NCI-H1105 (cell line): Measurements from ENCODE around the gene TTBK2.
"Not testable (repeated sequence)": the region's sequence is repeated elsewhere in the genome, so short reads cannot be mapped to it uniquely, and the experiment has no call there.

Source experiments
- DNase-seq: peaks from one replicate; lab custom pipeline; 2025; lab: John Stamatoyannopoulos, UW

TTBK2 gene

GRCh38 chr15:42920519-42921341 lies at the start of gene TTBK2:
Gene TTBK2, minus strand, starts transcription at chr15:42920778. Its CDS starts 42,161 bp downstream, at chr15:42878617.
- peak; percentile 90 for DNase-seq

GRCh38 chr15:42964476-42964875 lies 43.9 kb upstream of the TTBK2 start:
- no peak for DNase-seq

DNA sequence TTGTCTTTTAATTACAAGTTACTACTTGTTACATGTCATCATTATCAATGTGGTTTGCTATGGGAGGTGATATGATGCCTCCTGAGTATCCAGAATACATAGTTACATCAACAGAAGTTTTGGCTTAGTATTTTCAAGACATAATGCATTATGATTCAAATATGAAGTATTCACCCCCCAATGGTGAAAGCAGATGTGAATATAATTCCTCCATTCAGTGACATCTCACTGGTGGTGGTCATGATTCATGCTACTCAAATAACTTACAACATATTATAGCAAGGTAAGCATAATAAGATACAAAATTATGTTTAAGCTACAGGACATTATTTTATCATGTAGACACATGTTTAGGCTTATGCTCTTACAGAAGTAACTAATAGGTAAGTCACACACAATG lies 34.9 kb upstream of the TTBK2 start:
- no peak for DNase-seq

DNA sequence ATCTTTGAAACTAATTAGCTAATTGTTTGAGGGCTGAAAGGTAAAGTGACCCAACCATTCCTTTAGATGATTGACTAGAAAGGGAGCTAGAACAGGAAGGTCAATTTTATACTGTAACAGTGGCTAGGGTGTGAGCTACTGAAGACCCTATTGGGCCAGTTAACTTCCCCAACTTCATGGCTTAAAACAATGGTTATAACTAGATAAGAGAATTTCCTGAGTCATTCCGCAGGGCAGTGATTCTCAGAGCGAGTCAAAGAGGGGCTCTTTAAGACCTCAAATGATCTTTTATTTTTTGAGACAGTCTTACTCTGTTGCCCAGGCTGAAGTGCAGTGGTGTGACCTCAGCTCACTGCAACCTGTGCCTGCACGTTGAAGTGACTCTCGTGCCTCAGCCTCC lies 33.7 kb upstream of the TTBK2 start:
- DNase-seq = no peak

- not testable (repeated sequence) for DNase-seq
Measured at GRCh38 chr15:42948898-42949297, 28.3 kb upstream of the TTBK2 start.

DNA sequence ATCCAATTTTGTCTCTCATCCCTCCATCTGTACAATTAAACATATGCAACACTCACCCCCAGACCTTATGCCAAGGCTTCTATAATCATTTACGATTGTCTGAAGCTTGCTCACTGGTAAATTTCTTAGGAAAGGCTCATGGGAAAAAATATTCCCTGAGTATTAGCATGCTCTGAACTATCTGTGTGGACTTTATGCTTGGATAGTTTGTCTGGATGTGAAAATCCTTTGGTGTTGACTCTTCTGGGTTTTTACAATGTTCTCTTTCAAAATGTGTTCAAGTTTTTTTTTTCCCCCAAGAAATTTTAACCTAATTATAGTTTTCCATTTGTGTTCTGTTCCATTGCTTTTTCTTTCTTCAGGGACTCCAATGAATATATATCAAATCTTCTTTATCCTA lies 19.9 kb upstream of the TTBK2 start:
- DNase-seq = no peak

GRCh38 chr15:42939841-42940240 lies 19.3 kb upstream of the TTBK2 start:
- no peak for DNase-seq

DNA sequence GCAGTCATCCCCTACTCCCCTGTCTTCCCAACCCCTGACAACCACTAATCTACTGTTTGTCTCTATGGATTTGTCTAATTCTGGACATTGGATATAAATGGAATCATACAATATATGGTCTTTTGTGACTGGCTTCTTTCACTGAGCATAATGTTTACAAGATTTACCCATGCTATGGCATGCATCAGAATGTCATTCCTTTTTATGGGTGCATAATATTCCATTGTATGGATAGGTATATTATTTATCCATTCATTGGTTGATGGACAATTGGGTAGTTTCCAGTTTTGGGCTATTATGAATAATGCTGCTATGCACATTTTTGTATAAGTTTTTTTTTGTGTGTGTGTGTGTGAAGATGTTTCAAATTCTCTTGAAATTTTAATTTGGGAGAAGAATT lies 16.6 kb upstream of the TTBK2 start:
- DNase-seq = no peak

- DNase-seq = no peak
Measured at GRCh38 chr15:42933886-42934667, 13.5 kb upstream of the TTBK2 start.

DNA sequence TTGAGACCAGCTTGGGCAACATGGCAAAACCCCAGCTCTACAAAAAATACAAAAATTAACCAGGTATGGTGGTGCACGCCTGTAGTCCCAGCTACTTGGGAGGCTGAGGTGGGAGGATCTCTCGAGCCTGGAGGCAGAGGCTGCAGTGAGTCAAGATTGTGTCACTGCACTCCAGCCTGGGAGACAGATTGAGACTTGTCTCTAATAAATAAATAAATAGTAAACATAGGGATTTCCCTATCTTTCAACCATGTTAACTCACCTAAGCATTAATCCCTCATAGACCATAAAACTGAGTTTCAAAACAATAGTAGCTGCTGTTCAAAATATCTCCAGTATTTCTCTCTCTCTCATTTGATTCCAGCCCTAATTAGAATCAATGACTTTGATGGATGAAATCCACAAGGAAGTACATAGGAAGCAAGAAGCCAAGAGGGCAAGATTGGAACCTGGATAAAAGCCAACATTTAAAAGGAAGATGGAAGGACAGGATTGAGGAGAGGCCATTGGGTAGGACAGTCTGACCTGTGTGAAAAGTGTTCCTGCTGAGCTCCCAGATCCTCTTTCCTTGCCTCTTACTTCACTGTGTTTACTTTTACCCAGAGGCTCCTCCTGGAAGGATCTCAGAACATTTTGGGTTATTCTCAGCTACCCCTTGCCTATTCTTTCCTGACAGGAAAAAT lies 12.4 kb upstream of the TTBK2 start:
- DNase-seq = no peak

DNA sequence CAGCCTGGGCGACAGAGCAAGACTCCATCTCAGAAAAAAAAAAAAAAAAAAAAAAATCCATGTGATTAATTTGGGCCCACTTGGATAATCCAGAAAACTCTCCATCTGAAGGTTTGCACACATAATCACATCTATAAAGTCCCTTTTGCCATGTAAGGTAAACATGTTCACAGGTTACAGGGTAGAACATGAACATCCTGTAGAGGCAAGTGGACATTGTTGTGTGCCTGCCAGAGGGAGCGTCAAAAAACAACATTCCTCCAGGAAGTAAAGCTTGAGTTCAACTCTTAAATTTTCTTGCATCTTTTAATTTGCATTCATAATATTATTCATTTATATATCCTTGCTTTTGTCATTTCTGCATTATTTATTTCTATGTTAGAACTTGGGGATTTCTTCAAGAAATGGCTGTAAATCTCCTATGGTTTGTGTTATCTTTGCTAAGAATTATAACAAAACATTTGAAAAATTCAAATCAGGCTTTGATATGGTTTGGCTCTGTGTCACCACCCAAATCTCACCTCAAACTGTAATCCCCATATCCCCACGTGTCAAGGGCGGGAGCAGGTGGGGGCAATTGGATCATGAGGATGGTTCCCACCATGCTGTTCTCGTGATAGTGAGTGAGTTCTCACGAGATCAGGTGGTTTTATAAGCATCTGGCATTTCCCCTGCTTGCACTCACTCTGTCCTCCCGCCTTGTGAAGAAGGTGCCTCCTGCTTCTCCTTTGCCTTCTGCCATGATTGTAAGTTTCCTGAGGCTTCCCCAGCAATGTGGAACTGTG lies 11.3 kb upstream of the TTBK2 start:
- DNase-seq = no peak

DNA sequence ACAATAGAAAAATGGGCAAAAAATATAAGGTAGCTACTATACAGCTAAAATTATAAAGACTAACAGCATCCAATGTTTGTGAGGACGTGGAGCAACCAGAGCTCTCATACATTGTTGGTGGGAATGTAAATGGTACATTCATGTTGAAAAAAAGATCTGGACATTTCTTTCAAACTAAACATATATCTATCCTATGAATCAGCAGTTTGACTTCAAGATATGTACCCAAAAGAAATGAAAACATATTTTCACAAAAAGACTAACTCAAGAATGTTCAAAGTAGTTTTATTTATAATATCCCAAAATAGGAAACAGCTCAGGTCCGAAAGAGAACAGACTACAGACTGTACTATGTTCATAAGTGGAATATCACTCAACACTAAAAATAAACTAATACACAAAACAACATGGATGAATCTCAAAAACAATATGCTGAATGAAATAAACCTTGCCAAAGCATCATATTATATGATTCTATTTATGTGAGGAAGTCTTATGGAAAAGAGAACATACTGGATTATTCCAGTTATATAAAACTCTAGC lies 8.8 kb upstream of the TTBK2 start:
- no peak for DNase-seq

DNA sequence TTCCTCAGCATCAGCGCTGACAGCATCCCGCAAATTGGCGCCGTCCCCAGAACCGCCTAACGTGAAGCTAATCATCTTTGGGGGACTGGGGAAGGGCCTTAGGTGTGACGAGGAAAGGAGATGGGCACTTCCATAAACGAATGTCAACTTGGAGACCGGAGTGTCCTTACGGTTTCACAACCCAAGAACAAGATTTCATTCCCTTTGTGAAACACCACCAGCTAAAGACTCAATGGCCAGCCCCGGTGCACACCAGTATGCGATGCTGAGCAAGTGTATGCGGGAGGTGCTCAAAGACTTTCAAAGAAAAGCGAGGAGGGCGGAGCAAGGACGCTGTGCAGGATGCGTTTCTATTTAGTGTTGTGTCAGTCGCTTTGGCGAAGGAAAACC lies 759 bp upstream of the TTBK2 start:
- DNase-seq = no peak

DNA sequence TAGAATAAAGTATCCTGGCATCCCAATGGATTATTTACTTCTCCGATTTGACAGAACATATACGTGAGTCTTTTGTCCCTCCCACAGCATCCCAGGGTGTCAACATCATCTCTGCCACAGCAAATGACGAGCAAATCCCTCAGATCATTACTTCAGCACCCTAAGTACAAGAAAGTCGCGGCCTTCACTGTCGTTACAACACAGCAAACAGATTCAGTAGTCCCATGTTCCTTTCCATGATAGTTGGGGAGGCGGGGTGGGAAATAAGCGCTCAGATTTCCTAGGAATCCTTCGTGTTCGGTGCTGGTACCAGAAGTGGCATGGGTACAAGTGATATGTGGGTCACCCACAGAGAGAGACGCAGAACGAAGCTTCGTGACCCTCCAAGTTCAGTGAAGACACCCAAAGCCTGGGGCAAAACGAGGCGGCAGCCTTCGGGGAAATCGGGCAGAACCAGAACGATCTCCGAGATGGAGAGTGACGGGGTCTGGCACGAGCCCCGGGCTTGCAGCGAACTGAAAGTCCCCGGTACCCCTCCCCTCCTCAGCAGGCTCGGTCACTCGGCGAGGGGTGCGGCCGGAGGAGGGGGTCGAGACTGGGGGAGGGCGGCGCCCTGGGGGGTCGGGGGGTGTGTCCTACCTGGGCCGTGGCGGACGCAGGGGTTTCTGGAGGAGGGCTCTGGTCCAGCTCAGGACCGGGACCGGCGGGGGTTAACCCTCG lies 619 bp downstream of the TTBK2 start:
- DNase-seq = no peak

GRCh38 chr15:42919308-42919707 lies 1.3 kb downstream of the TTBK2 start:
- no peak for DNase-seq

DNA sequence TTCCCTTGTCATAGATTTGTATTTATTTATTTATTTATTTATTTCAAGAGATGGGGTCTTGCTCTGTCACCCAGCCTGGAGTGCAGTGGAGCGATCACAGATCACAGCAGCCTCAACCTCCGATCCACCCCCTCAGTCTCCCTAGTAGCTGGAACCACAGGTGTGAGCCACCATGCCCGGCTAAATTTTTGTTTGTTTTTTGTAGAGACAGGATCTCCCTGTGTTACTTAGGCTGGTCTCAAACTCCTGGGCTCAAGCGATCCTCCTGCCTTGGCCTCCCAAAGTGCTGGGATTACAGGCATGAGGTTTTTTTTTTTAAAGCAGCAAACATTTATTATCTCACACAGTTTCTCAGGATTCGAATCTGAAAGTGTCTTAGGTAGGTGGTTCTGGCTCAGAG lies 2.5 kb downstream of the TTBK2 start:
- no peak for DNase-seq

DNA sequence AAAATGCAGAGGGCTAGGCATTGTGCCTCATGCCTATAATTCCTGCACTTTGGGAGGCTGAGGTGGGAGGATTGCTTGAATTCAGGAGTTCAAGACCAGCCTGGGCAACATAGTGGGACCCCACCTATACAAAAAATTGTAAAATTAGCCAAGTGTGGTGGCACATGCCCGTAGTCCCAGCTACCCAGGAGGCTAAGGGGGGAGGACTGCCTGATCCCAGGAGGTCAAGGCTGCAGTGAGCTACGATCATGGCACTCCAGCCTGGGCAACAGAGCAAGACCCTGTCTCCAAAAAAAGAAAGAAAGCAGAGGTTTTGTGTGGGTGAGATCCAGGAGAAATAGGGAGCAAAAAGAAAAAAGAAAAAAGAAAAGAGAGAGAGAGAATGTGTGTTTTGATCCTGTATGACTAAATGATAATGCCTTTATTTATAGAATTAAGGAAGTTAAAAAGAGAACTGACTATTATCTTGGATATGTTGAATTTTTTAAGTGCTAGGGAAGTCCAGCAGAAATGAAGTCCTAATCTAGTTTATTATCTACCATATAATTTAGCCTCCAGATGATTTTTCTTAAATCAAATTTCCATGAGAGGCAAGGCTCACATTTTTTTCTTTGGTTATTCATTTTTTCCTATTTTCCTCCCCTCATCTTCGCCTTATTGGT lies 4.8 kb downstream of the TTBK2 start:
- DNase-seq = no peak

GRCh38 chr15:42914728-42915497 lies 5.7 kb downstream of the TTBK2 start:
- no peak for DNase-seq

- no peak for DNase-seq
Measured at GRCh38 chr15:42911058-42911592, 9.5 kb downstream of the TTBK2 start.
